H1 (cell line): Measurements from ENCODE around the gene ABLIM1.

Source experiments
- POLR2A ChIP-seq, 2 experiments: IDR thresholded peaks; 1 replicate in 1 of 2; 2 replicates in 1 of 2; pipeline ENCODE4 v1.6.1; 2011; ENCODE audit warnings: low read depth in 2 of 2, low read length in 2 of 2, mild to moderate bottlenecking in 2 of 2; ENCODE audit errors: control extremely low read depth in 1 of 2
- ZNF274 ChIP-seq: IDR thresholded peaks from 2 replicates; pipeline ENCODE4 v1.7.0; 2012; ENCODE audit warnings: low read length, borderline replicate concordance; ENCODE audit errors: extremely low read depth
- TF ChIP-seq, protein P1 (sequence below), 3 experiments: IDR thresholded peaks; 1 replicate in 2 of 3; 2 replicates in 1 of 3; pipeline versions ENCODE4 v1.5.1 to v1.6.1; 2011; ENCODE audit warnings: low read length in 3 of 3, mild to moderate bottlenecking in 3 of 3, inconsistent platforms in 2 of 3, low read depth in 1 of 3, moderate library complexity in 1 of 3; ENCODE audit not compliant: insufficient read depth in 1 of 3; ENCODE audit errors: control extremely low read depth in 1 of 3

DNA sequence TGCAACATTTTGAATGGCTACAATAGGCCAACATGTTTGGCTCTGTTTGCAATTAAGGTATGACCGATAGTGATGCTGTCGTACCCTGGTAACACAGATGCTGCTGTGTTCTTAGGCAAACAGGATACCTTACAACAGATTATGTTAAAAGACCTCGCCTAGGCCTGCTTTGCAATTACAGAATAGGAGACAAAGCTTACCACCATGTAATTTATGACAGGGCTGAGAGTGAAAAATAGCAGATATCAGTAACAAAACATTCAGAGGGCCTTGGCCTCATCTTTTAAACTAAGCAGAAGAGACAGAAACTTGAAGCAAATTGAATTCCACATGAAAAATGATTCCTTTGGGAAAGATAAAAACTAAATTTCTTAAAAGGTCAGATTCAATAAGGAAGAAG lies 29.4 kb upstream of the ABLIM1 start:
- TF ChIP-seq POLR2A (IDR thresholded peaks at IDR 0.05; ENCODE audit: control extremely low read depth in 1 of 2, low read depth in 2 of 2, low read length in 2 of 2) (no peak), ZNF274 (no peak)
- TF ChIP-seq, protein P1, sequence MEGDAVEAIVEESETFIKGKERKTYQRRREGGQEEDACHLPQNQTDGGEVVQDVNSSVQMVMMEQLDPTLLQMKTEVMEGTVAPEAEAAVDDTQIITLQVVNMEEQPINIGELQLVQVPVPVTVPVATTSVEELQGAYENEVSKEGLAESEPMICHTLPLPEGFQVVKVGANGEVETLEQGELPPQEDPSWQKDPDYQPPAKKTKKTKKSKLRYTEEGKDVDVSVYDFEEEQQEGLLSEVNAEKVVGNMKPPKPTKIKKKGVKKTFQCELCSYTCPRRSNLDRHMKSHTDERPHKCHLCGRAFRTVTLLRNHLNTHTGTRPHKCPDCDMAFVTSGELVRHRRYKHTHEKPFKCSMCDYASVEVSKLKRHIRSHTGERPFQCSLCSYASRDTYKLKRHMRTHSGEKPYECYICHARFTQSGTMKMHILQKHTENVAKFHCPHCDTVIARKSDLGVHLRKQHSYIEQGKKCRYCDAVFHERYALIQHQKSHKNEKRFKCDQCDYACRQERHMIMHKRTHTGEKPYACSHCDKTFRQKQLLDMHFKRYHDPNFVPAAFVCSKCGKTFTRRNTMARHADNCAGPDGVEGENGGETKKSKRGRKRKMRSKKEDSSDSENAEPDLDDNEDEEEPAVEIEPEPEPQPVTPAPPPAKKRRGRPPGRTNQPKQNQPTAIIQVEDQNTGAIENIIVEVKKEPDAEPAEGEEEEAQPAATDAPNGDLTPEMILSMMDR (IDR thresholded peaks at IDR 0.05; ENCODE audit: control extremely low read depth in 1 of 3, insufficient read depth in 1 of 3, low read depth in 1 of 3, low read length in 3 of 3): no peak
